Stromal cell of bone marrow (primary cell): Measurements from ENCODE around the gene LY6G5B.

Source experiments
- DNase-seq: peaks from one replicate; pipeline ENCODE4 v3.0.0-alpha.2; 2012; ENCODE audit warnings: low read depth

LY6G5B gene

GRCh38 chr6:31715022-31715958 is 45.5 kb downstream of the LY6G5B start, which contains the start of gene LY6G6D:
Gene LY6G6D (plus strand): TSS chr6:31715348. CDS start chr6:31715356, 8 bp downstream.
- DNase-seq: no peak

- DNase-seq: no peak
These were observed 47.9 kb downstream of the LY6G5B start for GRCh38 chr6:31717499-31718222.

- no peak for DNase-seq
These were observed 48.5 kb downstream of the LY6G5B start for GRCh38 chr6:31718265-31718664.

GRCh38 chr6:31719001-31719400 is 49.2 kb downstream of the LY6G5B start:
- no peak for DNase-seq

- no peak for DNase-seq
These were observed 50.5 kb downstream of the LY6G5B start for GRCh38 chr6:31720196-31720770.

- no peak for DNase-seq
These were observed 51.7 kb downstream of the LY6G5B start, which contains the start of gene LY6G6C for GRCh38 chr6:31721351-31722020. Gene LY6G6C (minus strand): TSS chr6:31721746. CDS start chr6:31721679, 67 bp downstream.

GRCh38 chr6:31722173-31722572 is 52.4 kb downstream of the LY6G5B start:
- DNase-seq: no peak
